K562 (cell line): ENCODE measurements around the gene PCDHA9.

Experiments used
- DMBX1 ChIP-seq: fragments of 250-450 bp; sonication (Bioruptor Pico); IDR thresholded peaks from 2 replicates; pipeline ENCODE4 v1.8.0; 2022; ENCODE audit warnings: inconsistent platforms, mild to moderate bottlenecking, moderate library complexity, borderline replicate concordance
- MXI1 ChIP-seq: IDR thresholded peaks from 2 replicates; pipeline ENCODE4 v1.6.1; 2011; ENCODE audit warnings: low read depth, mild to moderate bottlenecking, improper control_type of control experiment, low read length
- RFX5 ChIP-seq: IDR thresholded peaks from 2 replicates; pipeline ENCODE4 v1.6.1; 2011; ENCODE audit warnings: low read depth, mild to moderate bottlenecking, improper control_type of control experiment, low read length
- TF ChIP-seq, protein P1 (sequence below), 3 experiments: IDR thresholded peaks in 2 of 3; conservative IDR thresholded peaks in 1 of 3; 2 replicates each; pipeline ENCODE4 v1.5.1; 2011 to 2012; ENCODE audit warnings: low read length in 3 of 3, mild to moderate bottlenecking in 3 of 3, control low read depth in 2 of 3, improper control_type of control experiment in 1 of 3, inconsistent platforms in 1 of 3, low read depth in 1 of 3, mixed read lengths in 1 of 3, moderate library complexity in 1 of 3; ENCODE audit not compliant: insufficient read depth in 2 of 3
- TF ChIP-seq, protein P2 (sequence below): fragments of 250-450 bp; sonication (Bioruptor Pico); IDR thresholded peaks from 2 replicates; pipeline ENCODE4 v1.4.0; 2020; ENCODE audit warnings: borderline replicate concordance

DNA sequence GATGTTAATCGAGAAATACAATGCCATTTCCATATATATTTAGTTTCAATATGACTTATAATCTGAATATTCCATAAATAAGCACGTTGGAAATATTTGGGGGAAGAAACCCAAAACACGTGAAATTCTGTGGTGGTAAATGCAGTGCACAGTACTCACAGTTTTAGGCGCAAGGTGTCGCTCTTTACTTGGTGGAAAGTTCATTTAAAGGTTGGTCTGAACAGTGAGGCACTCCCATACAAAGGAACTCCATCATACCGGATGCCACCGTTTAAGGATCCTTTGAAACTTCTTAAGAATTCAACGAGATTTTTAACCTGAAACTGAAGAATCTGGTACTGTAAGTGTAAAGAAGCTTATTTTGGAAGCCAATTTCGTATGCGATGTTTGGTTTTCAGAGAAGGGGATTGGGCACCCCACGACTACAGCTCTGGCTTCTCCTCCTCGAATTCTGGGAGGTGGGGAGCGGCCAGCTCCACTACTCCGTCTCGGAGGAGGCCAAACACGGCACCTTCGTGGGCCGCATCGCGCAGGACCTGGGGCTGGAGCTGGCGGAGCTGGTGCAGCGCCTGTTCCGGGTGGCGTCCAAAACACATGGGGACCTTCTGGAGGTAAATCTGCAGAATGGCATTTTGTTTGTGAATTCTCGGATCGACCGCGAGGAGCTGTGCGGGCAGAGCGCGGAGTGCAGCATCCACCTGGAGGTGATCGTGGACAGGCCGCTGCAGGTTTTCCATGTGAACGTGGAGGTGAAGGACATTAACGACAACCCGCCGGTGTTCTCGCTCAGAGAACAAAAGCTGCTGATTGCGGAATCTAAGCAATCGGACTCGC lies 20.8 kb downstream of the PCDHA9 start, which contains the start of gene PCDHA11:
- no peak for TF ChIP-seq MXI1
- TF ChIP-seq, protein P1, sequence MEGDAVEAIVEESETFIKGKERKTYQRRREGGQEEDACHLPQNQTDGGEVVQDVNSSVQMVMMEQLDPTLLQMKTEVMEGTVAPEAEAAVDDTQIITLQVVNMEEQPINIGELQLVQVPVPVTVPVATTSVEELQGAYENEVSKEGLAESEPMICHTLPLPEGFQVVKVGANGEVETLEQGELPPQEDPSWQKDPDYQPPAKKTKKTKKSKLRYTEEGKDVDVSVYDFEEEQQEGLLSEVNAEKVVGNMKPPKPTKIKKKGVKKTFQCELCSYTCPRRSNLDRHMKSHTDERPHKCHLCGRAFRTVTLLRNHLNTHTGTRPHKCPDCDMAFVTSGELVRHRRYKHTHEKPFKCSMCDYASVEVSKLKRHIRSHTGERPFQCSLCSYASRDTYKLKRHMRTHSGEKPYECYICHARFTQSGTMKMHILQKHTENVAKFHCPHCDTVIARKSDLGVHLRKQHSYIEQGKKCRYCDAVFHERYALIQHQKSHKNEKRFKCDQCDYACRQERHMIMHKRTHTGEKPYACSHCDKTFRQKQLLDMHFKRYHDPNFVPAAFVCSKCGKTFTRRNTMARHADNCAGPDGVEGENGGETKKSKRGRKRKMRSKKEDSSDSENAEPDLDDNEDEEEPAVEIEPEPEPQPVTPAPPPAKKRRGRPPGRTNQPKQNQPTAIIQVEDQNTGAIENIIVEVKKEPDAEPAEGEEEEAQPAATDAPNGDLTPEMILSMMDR (IDR thresholded peaks at IDR 0.05 in 2 of 3, conservative IDR thresholded peaks at IDR 0.05 in 1 of 3; ENCODE audit: insufficient read depth in 2 of 3, low read depth in 1 of 3, low read length in 3 of 3), result peak; percentile 13 to 47 (median 24); a peak in 2 of 6 replicates
- TF ChIP-seq RFX5, result no peak
- TF ChIP-seq, protein P2, sequence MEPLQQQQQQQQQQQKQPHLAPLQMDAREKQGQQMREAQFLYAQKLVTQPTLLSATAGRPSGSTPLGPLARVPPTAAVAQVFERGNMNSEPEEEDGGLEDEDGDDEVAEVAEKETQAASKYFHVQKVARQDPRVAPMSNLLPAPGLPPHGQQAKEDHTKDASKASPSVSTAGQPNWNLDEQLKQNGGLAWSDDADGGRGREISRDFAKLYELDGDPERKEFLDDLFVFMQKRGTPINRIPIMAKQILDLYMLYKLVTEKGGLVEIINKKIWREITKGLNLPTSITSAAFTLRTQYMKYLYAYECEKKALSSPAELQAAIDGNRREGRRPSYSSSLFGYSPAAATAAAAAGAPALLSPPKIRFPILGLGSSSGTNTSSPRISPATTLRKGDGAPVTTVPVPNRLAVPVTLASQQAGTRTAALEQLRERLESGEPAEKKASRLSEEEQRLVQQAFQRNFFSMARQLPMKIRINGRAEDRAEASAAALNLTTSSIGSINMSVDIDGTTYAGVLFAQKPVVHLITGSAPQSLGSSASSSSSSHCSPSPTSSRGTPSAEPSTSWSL (CRISPR knock-in tag), result no peak
- no peak for TF ChIP-seq DMBX1
